HCT116 (cell line): Measurements from ENCODE around the gene FGF1. TPM values are rescaled to one million over a fixed set of nuclear protein-coding genes. Genes with fewer than 3 reads are reported as not detected.

Source experiments
- ATAC-seq: fragments of 200-7000 bp; cut with Tn5 transposase; 2 replicates; pipeline ENCODE4 v1.9.1; 2020; ENCODE audit warnings: mild to moderate bottlenecking, moderate library complexity
- BruUV-seq: library from RNA; stranded (reverse); fragments of 400-500 nt; replicated peaks from 2 replicates; lab custom pipeline; 2021; lab: Mats Ljungman, UMichigan
- CTCF ChIA-PET: fragments of 300-600 bp; sonication (Branson Sonifier 250); formaldehyde crosslinking; loops from one replicate; lab custom pipeline; 2021; ENCODE audit warnings: antibody characterized with exemption; lab: Charles Lee
- POLR2A ChIA-PET: fragments of 300-600, 350-600 bp; sonication (Branson Sonifier 250); formaldehyde crosslinking; loops from one replicate; lab custom pipeline; 2021; ENCODE audit warnings: antibody characterized with exemption; lab: Charles Lee
- RAD21 ChIA-PET, 2 experiments: fragments of 300-600 bp; sonication (Branson Sonifier 250); formaldehyde crosslinking; loops; one replicate each; lab custom pipeline; 2023; ENCODE audit warnings: low total read pairs in 2 of 2; ENCODE audit not compliant: uncharacterized antibody in 2 of 2, unreplicated experiment in 2 of 2, low non-redundant PET in 1 of 2; lab: Charles Lee
- DNase-seq: peaks from one replicate; pipeline ENCODE4 v3.0.0-alpha.2; 2010; ENCODE audit warnings: low read depth, low spot score
- H2AFZ ChIP-seq: fragments of 200-600 bp; shearing (Covaris generic), sonication (generic); 2 replicates; pipeline ENCODE4 v1.6.1; 2017; ENCODE audit warnings: low read depth, mixed run types, mixed read lengths, antibody characterized with exemption, low read length; ENCODE audit not compliant: poor library complexity, severe bottlenecking
- H3K27ac ChIP-seq: 2 replicates; pipeline ENCODE4 v1.5.1; 2012; ENCODE audit warnings: low read depth, low read length
- H3K27me3 ChIP-seq: fragments of 200-600 bp; sonication (generic); 2 replicates; pipeline ENCODE4 v1.6.1; 2016; ENCODE audit warnings: mixed run types, low read length, mixed read lengths; ENCODE audit not compliant: insufficient read depth
- H3K36me3 ChIP-seq, 2 experiments: fragments of 200-500 bp in 1 of 2; fragments of 200-600 bp in 1 of 2; sonication (Bioruptor generic) in 1 of 2; sonication (generic) in 1 of 2; 2 replicates each; pipeline versions ENCODE4 v1.5.1 to v1.6.1; 2014 to 2016; ENCODE audit warnings: low read length in 2 of 2, inconsistent platforms in 1 of 2, mixed read lengths in 1 of 2, mixed run types in 1 of 2; ENCODE audit not compliant: insufficient read depth in 2 of 2, control insufficient read depth in 1 of 2
- H3K4me1 ChIP-seq, 2 experiments: fragments of 200-600 bp in 1 of 2; sonication (generic) in 1 of 2; 2 replicates each; pipeline versions ENCODE4 v1.5.1 to v1.6.1; 2012 to 2017; ENCODE audit warnings: low read length in 2 of 2, inconsistent platforms in 1 of 2, mild to moderate bottlenecking in 1 of 2, mixed read lengths in 1 of 2, mixed run types in 1 of 2, moderate library complexity in 1 of 2; ENCODE audit not compliant: insufficient read depth in 2 of 2, control insufficient read depth in 1 of 2
- H3K4me2 ChIP-seq: fragments of 200-600 bp; sonication (generic); 2 replicates; pipeline ENCODE4 v1.6.1; 2017; ENCODE audit warnings: mixed run types, low read length, mixed read lengths
- H3K4me3 ChIP-seq, 2 experiments: fragments of 200-600 bp in 1 of 2; sonication (generic) in 1 of 2; replicated peaks in 1 of 2; 2 replicates each; pipeline ENCODE4 v1.5.1; 2011 to 2016; ENCODE audit warnings: low read length in 2 of 2, control low read depth in 1 of 2, low read depth in 1 of 2, mild to moderate bottlenecking in 1 of 2, mixed read lengths in 1 of 2, mixed run types in 1 of 2
- H3K79me2 ChIP-seq: fragments of 200-600 bp; sonication (generic); 2 replicates; pipeline ENCODE4 v1.6.1; 2017; ENCODE audit warnings: mild to moderate bottlenecking, mixed run types, low read length, moderate library complexity, mixed read lengths; ENCODE audit not compliant: insufficient read depth
- H3K9ac ChIP-seq: fragments of 200-600 bp; sonication (generic); 2 replicates; pipeline ENCODE4 v1.6.1; 2016; ENCODE audit warnings: low read length, mixed read lengths
- H3K9me2 ChIP-seq: fragments of 200-600 bp; sonication (generic), shearing (Covaris generic); 2 replicates; pipeline ENCODE4 v1.6.1; 2017; ENCODE audit warnings: mixed run types, mild to moderate bottlenecking, moderate library complexity; ENCODE audit not compliant: insufficient read depth
- H3K9me3 ChIP-seq, 2 experiments: fragments of 200-500 bp in 1 of 2; fragments of 200-600 bp in 1 of 2; sonication (Bioruptor generic) in 1 of 2; sonication (generic) in 1 of 2; 2 replicates each; pipeline ENCODE4 v1.6.1; 2014 to 2017; ENCODE audit warnings: low read length in 2 of 2, mixed read lengths in 2 of 2, inconsistent platforms in 1 of 2, low read depth in 1 of 2, mild to moderate bottlenecking in 1 of 2, mixed run types in 1 of 2, moderate library complexity in 1 of 2; ENCODE audit not compliant: control insufficient read depth in 1 of 2, insufficient read depth in 1 of 2
- H4K20me1 ChIP-seq: fragments of 200-600 bp; sonication (generic), shearing (Covaris generic); 2 replicates; pipeline ENCODE4 v1.6.1; 2017; ENCODE audit warnings: mixed run types, mild to moderate bottlenecking, moderate library complexity; ENCODE audit not compliant: insufficient read depth
- CEBPB ChIP-seq: IDR thresholded peaks from 2 replicates; pipeline ENCODE4 v1.6.1; 2012; ENCODE audit warnings: low read depth
- EGR1 ChIP-seq: IDR thresholded peaks from 2 replicates; pipeline ENCODE4 v1.6.1; 2012; ENCODE audit warnings: low read depth
- ELF1 ChIP-seq: IDR thresholded peaks from 2 replicates; pipeline ENCODE4 v1.6.1; 2012; ENCODE audit warnings: low read depth, borderline replicate concordance
- JUND ChIP-seq: IDR thresholded peaks from 2 replicates; pipeline ENCODE4 v1.6.1; 2012
- POLR2A ChIP-seq: IDR thresholded peaks from 2 replicates; pipeline ENCODE4 v1.7.0; 2011; ENCODE audit warnings: borderline replicate concordance; ENCODE audit not compliant: insufficient read depth, insufficient read length; ENCODE audit errors: extremely low read depth
- POLR2AphosphoS5 ChIP-seq: IDR thresholded peaks from 2 replicates; pipeline ENCODE4 v1.6.1; 2011; ENCODE audit warnings: mild to moderate bottlenecking, low read depth, low read length, moderate library complexity
- RAD21 ChIP-seq: IDR thresholded peaks from 2 replicates; pipeline ENCODE4 v1.6.1; 2012; ENCODE audit warnings: low read depth, mild to moderate bottlenecking
- SIN3A ChIP-seq: IDR thresholded peaks from 2 replicates; pipeline ENCODE4 v1.6.1; 2012; ENCODE audit warnings: low read depth
- SP1 ChIP-seq: IDR thresholded peaks from 2 replicates; pipeline ENCODE4 v1.6.1; 2012; ENCODE audit warnings: low read depth
- SRF ChIP-seq: IDR thresholded peaks from 2 replicates; pipeline ENCODE4 v1.6.1; 2012; ENCODE audit warnings: low read depth
- TCF7L2 ChIP-seq: IDR thresholded peaks from 2 replicates; pipeline ENCODE4 v1.7.0; 2011; ENCODE audit warnings: borderline replicate concordance, inconsistent platforms; ENCODE audit not compliant: insufficient read depth, insufficient read length; ENCODE audit errors: extremely low read depth
- YY1 ChIP-seq: IDR thresholded peaks from 2 replicates; pipeline ENCODE4 v1.6.1; 2011; ENCODE audit warnings: low read length, low read depth, moderate library complexity, mild to moderate bottlenecking; ENCODE audit not compliant: insufficient replicate concordance; ENCODE audit errors: extremely low read depth
- ZFX ChIP-seq: fragments of 450-650 bp; IDR thresholded peaks from 2 replicates; pipeline ENCODE4 v1.6.1; 2017
- intact Hi-C: fragments of 100-400 bp; cut with micrococcal nuclease; formaldehyde crosslinking; loops from 2 replicates; pipeline ENCODE4 v1.10.0; 2022
- total RNA-seq: library from RNA; stranded (reverse); gene quantifications from one replicate; pipeline ENCODE4 v1.2.1, GENCODE V29; 2021; ENCODE audit not compliant: unreplicated experiment
- TF ChIP-seq, protein P1 (sequence below): IDR thresholded peaks from 2 replicates; pipeline ENCODE4 v1.6.1; 2011; ENCODE audit warnings: mild to moderate bottlenecking, low read length, moderate library complexity; ENCODE audit not compliant: insufficient replicate concordance; ENCODE audit errors: extremely low read depth
- TF ChIP-seq, protein P2 (sequence below): IDR thresholded peaks from 2 replicates; pipeline ENCODE4 v1.6.1; 2012
- TF ChIP-seq, protein P3 (sequence below), 3 experiments: fragments of 200-600 bp in 1 of 3; sonication (generic) in 1 of 3; IDR thresholded peaks in 2 of 3; conservative IDR thresholded peaks in 1 of 3; 2 replicates each; pipeline ENCODE4 v1.5.1; 2012 to 2017; ENCODE audit warnings: low read depth in 2 of 3, low read length in 2 of 3, antibody characterized with exemption in 1 of 3, borderline replicate concordance in 1 of 3, control low read depth in 1 of 3, mild to moderate bottlenecking in 1 of 3, mixed read lengths in 1 of 3, mixed run types in 1 of 3, moderate library complexity in 1 of 3; ENCODE audit not compliant: insufficient read depth in 1 of 3
- TF ChIP-seq, protein P4 (sequence below): IDR thresholded peaks from 2 replicates; pipeline ENCODE4 v1.6.1; 2012

The FGF1 gene
- total RNA-seq, 1 experiment from 2014 or later: not detected

DNA sequence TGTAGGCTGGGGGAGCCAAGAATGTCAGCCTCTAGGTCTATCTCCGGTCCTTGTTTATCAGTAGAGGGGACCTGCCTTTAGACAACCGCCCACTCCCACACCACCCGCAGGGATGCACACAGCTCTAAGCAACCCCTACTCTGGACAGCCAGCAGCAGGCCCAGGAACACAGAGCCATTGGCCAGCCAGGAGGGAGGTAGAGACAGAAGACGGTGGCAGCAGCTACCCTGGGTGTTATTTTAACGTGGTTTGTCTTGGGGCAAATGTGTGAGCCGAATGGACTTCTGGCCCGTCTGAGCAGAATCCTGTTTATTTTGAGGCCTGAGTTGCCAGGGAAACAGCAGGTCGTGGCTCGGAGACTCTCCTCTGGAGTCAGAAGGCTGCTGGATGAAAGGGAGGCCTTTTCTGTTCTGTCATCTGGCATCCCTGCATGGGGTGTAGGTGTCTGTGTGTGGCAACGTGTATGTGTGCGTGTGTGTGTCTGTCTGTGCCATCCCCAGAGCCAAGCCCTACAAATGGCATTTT lies 382 bp upstream of the FGF1 start:
- no peaks in the 10 kb centered on the region for H3K9me2 ChIP-seq
- no peaks in the 10 kb centered on the region for H3K27me3 ChIP-seq
- TF ChIP-seq YY1 (no peak), RAD21 (no peak), JUND (no peak), CEBPB (no peak), SP1 (no peak), SIN3A (no peak), TCF7L2 (no peak), POLR2AphosphoS5 (no peak), ZFX (no peak), SRF (no peak), ELF1 (no peak), POLR2A (no peak), EGR1 (no peak)
- TF ChIP-seq, protein P1, sequence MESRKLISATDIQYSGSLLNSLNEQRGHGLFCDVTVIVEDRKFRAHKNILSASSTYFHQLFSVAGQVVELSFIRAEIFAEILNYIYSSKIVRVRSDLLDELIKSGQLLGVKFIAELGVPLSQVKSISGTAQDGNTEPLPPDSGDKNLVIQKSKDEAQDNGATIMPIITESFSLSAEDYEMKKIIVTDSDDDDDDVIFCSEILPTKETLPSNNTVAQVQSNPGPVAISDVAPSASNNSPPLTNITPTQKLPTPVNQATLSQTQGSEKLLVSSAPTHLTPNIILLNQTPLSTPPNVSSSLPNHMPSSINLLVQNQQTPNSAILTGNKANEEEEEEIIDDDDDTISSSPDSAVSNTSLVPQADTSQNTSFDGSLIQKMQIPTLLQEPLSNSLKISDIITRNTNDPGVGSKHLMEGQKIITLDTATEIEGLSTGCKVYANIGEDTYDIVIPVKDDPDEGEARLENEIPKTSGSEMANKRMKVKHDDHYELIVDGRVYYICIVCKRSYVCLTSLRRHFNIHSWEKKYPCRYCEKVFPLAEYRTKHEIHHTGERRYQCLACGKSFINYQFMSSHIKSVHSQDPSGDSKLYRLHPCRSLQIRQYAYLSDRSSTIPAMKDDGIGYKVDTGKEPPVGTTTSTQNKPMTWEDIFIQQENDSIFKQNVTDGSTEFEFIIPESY: no peak
- TF ChIP-seq, protein P2, sequence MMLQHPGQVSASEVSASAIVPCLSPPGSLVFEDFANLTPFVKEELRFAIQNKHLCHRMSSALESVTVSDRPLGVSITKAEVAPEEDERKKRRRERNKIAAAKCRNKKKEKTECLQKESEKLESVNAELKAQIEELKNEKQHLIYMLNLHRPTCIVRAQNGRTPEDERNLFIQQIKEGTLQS: no peak
- TF ChIP-seq, protein P3, sequence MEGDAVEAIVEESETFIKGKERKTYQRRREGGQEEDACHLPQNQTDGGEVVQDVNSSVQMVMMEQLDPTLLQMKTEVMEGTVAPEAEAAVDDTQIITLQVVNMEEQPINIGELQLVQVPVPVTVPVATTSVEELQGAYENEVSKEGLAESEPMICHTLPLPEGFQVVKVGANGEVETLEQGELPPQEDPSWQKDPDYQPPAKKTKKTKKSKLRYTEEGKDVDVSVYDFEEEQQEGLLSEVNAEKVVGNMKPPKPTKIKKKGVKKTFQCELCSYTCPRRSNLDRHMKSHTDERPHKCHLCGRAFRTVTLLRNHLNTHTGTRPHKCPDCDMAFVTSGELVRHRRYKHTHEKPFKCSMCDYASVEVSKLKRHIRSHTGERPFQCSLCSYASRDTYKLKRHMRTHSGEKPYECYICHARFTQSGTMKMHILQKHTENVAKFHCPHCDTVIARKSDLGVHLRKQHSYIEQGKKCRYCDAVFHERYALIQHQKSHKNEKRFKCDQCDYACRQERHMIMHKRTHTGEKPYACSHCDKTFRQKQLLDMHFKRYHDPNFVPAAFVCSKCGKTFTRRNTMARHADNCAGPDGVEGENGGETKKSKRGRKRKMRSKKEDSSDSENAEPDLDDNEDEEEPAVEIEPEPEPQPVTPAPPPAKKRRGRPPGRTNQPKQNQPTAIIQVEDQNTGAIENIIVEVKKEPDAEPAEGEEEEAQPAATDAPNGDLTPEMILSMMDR (IDR thresholded peaks at IDR 0.05 in 2 of 3, conservative IDR thresholded peaks at IDR 0.05 in 1 of 3; ENCODE audit: borderline replicate concordance in 1 of 3, insufficient read depth in 1 of 3, low read depth in 2 of 3, low read length in 2 of 3): no peak
- TF ChIP-seq, protein P4, sequence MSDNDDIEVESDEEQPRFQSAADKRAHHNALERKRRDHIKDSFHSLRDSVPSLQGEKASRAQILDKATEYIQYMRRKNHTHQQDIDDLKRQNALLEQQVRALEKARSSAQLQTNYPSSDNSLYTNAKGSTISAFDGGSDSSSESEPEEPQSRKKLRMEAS: no peak
- TF ChIP-seq, all 23 proteins: peak for 0
- Histone ChIP-seq H3K9ac (no peak overlapping the region), H3K4me2 (no peak overlapping the region), H3K4me3 (no peak overlapping the region), H3K4me1 (peaks cover 5 to 9% of the 10 kb centered on the region in 2 experiments), H3K79me2 (no peaks in the 10 kb centered on the region), H2AFZ (no peak overlapping the region), H3K27ac (no peak overlapping the region), H3K36me3 (no peaks in the 10 kb centered on the region), H3K9me3 (no peaks in the 10 kb centered on the region), H4K20me1 (no peaks in the 10 kb centered on the region)
- CTCF ChIA-PET: interaction anchor here (1.2 kb wide), 1 partner anchor 27 kb away, joined by 3 read pairs; no protein-coding TSS in a partner anchor
- intact Hi-C loops: no loop called here
- no peak for ATAC-seq
- RAD21 ChIA-PET: interaction anchor here in 1 of 2 experiments (0.7 kb wide), 1 partner anchor 70 kb away, joined by 3 read pairs; no protein-coding TSS in a partner anchor
- DNase-seq: no peak
- POLR2A ChIA-PET: interaction anchor here (0.6 kb wide), 1 partner anchor 58 kb away, joined by 3 read pairs; no protein-coding TSS in a partner anchor
- BruUV-seq: no TSS peak
